Stimulated activated CD4-positive, alpha-beta T cell treated with anti-CD3 and anti-CD28 coated beads, Interleukin-4, amount 100 ng/mL, for 48 hours (primary cell): ENCODE measurements around the gene ZNF646.

Experiments
- DNase-seq, 2 donors: peaks; one replicate each; pipeline ENCODE4 v3.0.0-alpha.2; 2020; ENCODE audit warnings: low read depth in 2 of 2

Gene ZNF646

GRCh38 chr16:31073970-31074813, at the start of gene ZNF646, which contains the start of gene ZNF668:
ZNF646 (plus strand) TSS chr16:31074422; CDS start chr16:31076325, 1,903 bp downstream.
ZNF668 (minus strand) TSS chr16:31074240; CDS start chr16:31064459, 9,781 bp downstream.
- DNase-seq = peak; percentile 95 to 98

- DNase-seq = no peak
These were observed 48.9 kb upstream of the ZNF646 start for GRCh38 chr16:31025339-31025738.

DNA sequence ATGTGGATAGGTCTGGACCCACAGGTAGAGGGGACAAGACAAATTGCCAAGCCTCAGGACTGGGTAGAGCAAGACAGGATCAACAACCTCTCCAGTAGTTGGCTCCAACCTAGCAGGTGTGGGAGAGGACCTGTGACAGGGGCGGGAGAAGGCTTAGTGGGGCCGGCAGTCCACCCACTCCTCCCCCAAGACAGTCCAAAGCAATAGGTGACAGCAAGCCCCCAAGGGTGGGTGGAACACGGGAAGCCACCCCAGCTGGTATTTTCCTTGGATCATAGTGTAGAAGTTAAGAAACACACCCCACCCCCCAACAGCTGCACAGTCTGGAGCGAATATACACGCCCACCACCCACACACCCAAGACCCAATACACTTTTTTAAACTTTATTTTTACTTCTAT, 45.0 kb upstream of the ZNF646 start:
- no peak for DNase-seq

- no peak for DNase-seq
These were observed 42.9 kb upstream of the ZNF646 start for GRCh38 chr16:31031276-31031675.

GRCh38 chr16:31032736-31033708, 41.2 kb upstream of the ZNF646 start, which contains the start of gene STX4:
STX4 (plus strand) TSS chr16:31033558; CDS start chr16:31033806, 248 bp downstream.
- DNase-seq = peak; percentile 95

DNA sequence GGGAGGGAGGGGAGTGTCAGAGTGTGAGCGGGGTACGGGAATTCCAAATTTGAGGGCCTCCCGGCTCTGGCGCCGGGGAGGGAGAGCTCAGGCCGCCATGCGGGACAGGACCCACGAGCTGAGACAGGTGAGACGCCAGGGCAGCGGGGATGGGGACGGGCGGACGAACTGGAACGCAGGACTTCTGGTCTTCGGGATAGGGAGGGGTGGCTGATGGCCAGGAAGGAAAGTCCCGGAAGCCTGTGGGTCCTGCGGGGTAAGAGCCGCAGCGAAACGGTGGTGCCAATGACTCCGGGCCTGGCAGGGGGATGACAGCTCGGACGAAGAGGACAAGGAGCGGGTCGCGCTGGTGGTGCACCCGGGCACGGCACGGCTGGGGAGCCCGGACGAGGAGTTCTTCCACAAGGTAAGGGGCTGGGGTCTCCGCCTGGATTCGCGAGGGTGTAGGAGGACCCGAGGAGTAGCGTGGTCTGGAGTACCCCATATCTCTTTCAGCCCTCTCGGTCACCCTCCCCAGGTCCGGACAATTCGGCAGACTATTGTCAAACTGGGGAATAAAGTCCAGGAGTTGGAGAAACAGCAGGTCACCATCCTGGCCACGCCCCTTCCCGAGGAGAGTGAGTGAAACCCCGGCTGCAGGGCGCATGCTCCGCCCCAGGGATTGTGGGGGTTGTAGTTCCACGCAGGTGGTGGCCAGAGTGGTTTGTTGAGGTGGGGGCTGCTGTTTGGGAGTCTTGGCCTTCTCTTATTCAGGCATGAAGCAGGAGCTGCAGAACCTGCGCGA, 40.3 kb upstream of the ZNF646 start:
- DNase-seq = peak; percentile 84 to 87

DNA sequence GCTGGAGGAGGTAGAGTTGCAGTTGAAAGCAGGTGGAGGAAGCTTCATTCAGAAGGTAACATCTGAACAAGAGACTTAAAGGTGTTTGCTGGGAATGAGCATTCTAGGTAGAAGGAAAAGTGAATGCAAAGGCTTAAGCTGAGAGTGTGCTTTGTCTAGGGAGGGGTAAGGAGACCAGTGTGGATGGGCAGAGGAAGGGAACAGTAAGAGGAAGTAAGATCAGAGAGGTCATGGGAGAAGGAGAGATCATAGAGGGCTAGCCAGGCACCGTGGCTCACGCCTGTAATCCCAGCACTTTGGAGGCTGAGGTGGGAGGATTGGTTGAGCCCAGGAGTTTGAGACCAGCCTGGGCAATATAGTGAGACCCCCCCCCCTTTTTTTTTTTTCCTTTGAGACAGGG, 37.5 kb upstream of the ZNF646 start:
- DNase-seq = no peak

DNA sequence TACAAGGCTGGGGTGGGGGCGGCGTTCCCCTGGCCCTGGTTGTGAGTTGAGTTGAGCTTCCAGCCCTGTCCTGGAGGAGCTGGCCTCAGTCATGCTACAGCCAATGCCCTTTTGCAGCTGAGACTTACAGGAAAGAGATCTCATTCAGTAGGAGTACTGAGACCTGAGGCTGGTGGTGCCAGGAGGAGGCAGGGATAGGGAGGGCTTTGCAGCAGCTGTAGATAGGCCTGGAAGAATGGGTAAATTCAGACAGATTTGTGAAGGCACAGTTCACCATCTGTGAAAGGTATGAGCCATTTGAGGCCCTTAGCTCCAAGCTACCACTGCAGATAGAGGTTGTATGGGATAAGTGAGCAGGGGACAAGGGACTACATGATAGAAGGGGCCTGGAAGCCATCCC, 35.2 kb upstream of the ZNF646 start:
- no peak for DNase-seq

DNA sequence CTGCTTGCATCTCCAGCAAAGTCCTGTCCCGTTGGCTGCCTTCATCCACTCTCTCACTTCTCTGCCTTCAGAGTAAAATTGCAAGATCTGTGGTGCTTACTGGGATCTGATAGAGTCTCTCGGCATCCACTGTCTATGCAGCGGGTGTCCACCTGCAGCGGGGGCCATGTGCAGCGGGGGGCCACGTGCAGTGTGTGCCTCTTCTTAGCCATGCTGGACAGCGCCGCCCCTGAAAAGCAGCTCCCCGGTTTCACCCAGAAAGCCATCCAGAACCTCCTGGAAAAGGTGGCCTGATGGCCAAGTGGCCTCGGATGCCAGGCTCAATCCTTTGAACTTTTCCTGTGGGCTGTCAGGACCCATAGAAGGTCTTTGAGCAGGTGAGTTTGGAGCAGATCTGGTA, 31.4 kb upstream of the ZNF646 start:
- no peak for DNase-seq

GRCh38 chr16:31043352-31043751, 30.9 kb upstream of the ZNF646 start:
- DNase-seq = no peak

- DNase-seq = no peak
These were observed 30.2 kb upstream of the ZNF646 start for GRCh38 chr16:31043898-31044481.

GRCh38 chr16:31050280-31051030, 23.8 kb upstream of the ZNF646 start:
- DNase-seq = no peak

DNA sequence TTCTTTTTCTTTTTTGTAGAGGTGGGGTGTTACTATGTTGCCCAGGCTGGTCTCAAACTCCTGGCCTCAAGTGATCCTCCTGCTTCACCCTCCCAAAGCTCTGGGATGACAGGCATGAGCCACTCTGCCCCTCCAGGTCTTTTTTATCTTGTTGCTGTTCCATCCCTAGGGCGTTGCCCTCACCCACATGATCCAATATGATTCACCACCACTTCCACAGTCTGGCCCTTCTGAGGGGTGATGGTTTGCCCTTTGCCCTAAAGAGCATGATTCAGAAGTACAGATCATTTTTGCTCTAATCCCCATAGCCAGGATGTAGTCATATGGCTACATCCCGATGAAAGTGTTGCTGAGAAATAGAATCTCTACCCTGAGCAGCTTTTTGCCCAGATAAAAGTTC, 22.1 kb upstream of the ZNF646 start:
- DNase-seq = no peak

DNA sequence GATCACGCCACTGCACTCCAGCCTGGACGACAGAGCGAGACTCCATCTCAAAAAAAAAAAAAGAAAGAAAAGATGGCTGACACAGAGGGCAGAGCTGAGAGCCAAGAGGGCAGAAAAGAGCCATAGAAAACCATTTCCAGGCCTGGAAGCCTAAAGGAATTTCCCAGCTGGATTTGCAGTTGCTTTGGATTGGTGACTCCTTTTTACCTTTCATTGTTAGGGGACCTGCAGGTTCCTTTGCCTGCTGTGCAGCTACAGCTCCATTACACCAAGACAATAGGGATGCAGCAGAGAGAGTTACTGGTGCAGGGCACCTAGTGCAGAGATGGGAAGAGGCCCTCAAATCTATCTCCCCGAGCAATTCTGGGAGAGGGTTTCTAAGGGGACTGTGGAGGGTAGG, 18.6 kb upstream of the ZNF646 start:
- no peak for DNase-seq

GRCh38 chr16:31061126-31061812, 13.0 kb upstream of the ZNF646 start:
- no peak for DNase-seq

DNA sequence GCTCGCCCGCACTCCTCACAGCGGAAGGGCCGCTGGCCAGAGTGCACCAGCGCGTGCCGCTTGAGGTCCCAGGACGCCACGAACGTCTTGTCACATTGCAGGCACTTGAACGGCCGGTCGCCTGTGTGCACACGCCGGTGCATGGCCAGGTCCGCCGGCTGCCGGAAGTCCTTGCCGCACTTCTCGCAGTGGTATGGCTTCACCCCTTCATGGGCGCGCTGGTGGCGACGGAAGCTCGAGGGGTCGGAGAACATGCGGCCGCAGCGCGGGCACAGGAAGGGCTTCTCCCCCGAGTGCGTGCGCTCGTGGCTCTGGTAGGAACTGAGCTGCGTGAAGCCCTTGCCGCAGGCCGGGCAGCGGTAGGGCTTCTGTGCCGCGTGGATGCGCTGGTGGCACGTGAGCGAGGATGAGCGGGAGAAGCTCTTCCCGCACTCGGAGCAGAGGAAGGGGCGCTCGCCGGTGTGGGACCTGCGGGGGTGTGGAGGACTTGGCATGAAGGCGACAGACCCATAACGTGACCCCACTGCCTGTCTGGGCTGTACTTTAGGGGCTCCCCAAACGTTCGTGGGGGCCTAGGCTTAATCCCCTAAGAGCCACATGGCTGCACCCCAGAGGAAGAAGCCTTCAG, 12.3 kb upstream of the ZNF646 start:
- DNase-seq = no peak

GRCh38 chr16:31063495-31063842, 10.8 kb upstream of the ZNF646 start:
- no peak for DNase-seq

GRCh38 chr16:31063843-31064611, 10.2 kb upstream of the ZNF646 start:
- no peak for DNase-seq
